ENCODE measurements around the gene PPCDC.
"Not testable (repeated sequence)": the region's sequence is repeated elsewhere in the genome, so short reads cannot be mapped to it uniquely, and the experiment has no call there.

The PPCDC gene

GRCh38 chr15:75069301-75069925 is 46.0 kb downstream of the PPCDC start:
- peak in 3 of 14 donors; percentile 15 to 26 (median 24) for DNase-seq

- DNase-seq = no peak
Measured at GRCh38 chr15:75070674-75071073, 47.3 kb downstream of the PPCDC start.

DNA sequence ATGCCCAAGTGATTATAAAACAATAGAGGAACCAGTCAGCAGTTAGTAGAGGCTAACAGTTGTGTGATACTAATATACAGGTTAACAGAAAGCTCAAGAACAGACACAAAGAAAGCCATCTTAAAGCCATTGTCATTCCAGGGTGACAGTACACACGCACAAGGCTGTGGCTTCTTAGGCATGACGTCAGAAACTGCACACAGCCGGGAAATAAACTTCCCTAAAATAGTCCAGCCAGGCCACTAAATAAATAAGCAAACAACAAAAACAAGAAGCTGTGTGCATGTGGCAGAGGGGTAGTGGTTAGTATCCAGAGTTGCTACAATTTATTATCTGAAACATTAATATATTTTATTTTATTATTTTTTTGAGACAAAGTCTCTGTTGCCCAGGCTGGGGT is 49.8 kb downstream of the PPCDC start:
- no peak for DNase-seq

DNA sequence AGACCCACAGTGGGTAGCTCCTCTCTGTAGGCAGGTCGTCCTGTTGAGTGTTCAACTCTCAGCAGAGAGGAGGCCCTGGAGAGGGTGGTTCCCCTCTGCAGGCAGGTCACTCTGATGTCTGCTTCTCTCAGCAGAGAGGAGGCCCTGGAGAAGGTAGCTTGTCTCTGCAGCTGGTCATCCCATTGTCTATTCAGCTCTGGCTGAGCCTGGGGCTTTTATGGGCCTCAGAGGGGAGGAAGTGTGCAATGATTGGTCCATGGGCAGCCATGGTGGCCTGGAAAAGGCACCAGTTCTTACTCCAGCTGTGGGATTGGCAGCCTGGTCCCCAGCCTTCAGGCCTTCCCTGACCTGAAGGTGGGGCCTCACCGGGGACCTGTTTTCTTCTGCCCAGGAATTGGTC is 52.9 kb downstream of the PPCDC start:
- DNase-seq = no peak

- not testable (repeated sequence) for DNase-seq
Measured at GRCh38 chr15:75077551-75077961, 54.2 kb downstream of the PPCDC start.

DNA sequence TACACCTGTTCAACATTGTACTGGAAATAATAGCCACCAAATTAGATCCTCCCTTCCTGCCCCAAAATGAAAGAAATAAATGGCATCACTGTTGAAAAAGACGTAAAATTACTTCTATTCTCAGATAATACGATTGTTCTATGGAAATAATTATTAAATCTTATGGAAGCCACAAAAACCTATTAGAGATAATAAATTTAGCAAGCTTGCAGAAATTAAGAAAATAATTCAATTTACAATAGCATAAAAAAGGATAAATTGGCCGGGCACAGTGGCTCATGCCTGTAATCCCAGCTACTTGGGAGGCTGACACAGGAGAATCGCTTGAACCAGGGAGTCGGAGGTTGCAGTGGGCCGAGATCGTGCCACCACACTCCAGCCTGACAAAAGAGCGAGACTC is 57.8 kb downstream of the PPCDC start:
- DNase-seq = no peak

DNA sequence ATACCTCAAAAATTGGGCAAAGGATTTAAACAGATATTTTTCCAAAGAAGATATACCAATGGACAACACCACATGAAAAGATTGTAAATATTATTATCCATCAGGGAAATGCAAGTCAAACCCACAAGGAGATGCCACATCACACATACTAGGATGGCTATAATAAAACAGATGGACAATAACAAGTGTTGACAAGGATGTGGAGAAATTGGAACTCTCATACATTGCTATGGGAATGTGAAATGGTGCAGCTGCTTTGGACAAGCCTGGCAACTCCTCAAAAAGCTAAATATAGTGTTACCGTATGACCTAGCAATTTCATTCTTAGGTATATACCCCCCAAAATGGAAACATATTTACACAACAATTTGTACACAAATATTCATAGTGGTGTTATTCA is 59.3 kb downstream of the PPCDC start:
- no peak for DNase-seq

GRCh38 chr15:75085708-75086107 is 62.3 kb downstream of the PPCDC start:
- not testable (repeated sequence) for DNase-seq

DNA sequence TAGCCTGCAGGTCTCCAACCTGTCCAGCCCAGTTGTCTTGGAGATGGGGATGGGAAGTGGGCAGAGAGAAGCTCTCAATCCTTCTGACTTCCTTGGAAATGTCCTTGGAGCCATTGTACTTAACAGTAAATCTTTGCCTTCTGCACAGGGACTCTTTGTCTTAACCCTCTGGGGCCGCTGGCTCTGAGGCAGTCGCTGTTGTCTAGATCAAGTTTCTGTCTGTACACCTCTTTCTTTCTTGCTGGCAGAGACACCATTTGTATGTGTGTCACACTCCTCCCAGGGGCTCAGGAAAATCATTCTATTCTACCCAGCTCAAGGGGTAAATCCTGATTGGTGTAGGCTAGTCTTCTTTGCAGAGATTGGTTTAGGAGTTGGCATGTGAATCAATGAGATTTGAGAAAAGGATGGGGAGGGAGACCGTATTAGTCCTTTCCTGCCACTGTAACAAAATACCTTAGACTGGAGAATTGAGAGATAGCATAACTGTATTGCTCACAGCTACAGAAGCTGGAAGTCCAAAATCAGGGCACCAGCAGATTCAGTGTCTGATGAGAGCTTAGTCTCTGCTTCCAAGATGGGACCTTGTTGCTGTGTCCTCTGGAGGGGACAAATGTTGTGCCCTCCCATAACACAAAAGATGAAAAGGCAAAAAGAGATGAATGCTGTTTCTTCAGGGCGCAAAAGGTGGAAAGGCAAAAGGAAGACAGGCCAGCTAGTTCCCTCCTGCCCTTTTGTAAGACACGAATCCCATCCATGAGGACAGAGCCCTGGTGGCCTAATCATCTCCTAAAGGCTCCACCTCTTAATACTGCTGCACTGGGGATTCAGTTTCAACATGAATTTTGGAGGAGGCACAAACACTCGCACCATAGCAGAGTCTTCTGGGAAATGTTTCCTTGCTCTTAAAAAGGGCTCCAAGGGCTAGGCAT is 66.3 kb downstream of the PPCDC start:
- DNase-seq = no peak

DNA sequence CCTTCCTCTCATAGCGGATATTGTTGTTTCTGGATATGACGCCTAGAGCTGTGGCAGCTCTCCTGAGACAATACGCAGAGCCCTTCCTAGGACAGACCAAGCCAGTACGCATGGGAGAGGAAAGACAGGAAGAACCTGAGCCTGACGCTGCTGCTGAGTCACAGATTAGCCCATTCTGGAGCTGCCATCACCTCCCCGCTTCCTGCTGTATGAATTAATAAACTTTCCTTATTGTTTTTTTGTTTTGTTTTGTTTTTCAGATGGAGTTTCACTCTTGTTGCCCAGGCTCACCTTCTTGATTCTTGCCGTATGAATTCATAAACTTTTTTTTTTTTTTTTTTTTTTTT is 67.0 kb downstream of the PPCDC start:
- no peak for DNase-seq

- DNase-seq = no peak
Measured at GRCh38 chr15:75091814-75092213, 68.4 kb downstream of the PPCDC start.

GRCh38 chr15:75094961-75095478 is 71.6 kb downstream of the PPCDC start:
- DNase-seq = not testable (repeated sequence)

- no peak for DNase-seq
Measured at GRCh38 chr15:75095594-75095993, 72.2 kb downstream of the PPCDC start.

DNA sequence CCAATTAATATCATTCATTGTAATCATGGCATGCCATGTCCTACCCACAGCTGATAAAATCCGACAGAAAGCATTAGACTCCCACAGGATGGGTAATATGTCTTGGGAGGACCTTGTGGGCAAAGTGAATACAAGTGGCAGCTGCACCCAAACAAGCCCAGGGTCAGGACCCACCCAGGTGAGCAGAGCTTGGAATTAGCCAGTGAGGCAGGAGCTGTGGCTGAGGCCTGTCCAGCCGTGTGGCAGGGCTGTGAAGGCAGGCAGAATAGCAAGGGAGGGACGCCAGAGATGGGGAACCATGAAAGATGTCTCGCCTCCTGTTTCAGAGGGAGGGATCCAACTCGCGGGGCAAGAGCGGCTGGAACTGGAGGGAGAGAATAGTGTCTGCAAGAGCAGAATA is 74.5 kb downstream of the PPCDC start:
- no peak for DNase-seq

DNA sequence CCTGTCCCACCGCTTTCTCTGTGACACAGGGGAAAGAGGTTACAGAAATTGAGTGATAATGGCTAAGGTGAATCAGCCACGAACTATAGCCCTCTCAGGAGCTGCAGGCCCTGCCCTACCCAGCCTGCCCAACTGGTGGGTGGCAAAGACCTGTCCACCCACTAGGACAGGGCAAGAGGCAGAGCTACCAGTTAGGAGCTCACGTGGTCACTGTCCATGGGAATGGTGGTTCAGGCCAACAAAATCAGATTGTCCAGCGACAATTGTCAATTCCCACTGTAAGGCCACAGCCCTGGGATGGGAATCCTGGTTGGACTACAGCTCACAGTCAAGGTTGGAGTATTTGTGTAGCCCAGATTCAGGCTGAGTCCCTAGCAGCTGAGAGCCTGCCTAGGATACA is 75.0 kb downstream of the PPCDC start:
- no peak for DNase-seq
